ENCODE data around the gene MCF2L.

MCF2L gene

GRCh38 chr13:112962911-112963625, 5.9 kb upstream of the MCF2L start:
- no peak for DNase-seq (ENCODE audit: low read depth)

DNA sequence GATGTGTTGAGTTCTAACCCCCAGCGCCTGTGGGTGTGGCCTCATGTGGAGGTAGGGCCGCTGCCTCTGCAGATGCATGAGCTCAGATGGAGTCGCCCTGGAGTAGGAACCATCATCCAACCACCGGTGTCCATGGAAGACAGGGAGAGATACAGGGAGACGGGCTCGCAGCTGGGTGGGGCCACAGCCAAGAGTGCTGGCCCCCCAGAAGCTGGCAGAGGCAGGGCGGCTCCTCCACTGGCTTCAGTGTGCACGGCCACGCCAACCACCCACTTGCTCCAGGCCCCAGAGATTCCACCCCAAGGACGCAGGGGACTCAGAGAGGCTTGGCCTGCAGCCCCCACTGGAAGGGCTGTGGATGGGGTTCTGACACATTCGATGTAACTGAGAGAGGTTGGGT, 5.4 kb upstream of the MCF2L start:
- DNase-seq (ENCODE audit: low read depth): no peak

DNA sequence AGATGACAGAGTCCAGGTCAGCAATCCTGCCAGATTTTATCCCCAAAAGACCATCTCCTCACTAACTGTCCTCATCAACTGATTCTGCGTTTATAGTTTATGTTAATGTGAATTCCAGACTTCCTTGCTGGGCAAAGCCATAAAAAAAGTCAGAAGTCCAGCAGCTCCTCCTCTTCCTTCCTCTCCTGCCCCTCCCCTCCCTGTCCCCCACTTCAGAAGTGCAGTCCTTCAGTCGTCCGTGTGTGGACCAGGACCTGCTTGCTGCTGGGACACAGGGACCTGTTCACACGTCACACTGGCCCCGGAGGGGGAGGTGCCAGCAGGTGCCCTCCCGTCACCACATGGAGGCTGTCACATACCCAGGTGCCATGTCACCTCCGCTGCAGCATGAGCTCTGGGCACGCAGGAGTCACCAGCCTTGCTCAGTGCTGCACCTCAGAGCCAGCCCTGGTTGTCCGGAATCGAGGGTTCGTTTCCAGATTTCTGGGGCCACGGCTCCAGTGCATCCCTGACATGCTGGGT, 4.0 kb upstream of the MCF2L start:
- DNase-seq (ENCODE audit: low read depth): no peak

DNA sequence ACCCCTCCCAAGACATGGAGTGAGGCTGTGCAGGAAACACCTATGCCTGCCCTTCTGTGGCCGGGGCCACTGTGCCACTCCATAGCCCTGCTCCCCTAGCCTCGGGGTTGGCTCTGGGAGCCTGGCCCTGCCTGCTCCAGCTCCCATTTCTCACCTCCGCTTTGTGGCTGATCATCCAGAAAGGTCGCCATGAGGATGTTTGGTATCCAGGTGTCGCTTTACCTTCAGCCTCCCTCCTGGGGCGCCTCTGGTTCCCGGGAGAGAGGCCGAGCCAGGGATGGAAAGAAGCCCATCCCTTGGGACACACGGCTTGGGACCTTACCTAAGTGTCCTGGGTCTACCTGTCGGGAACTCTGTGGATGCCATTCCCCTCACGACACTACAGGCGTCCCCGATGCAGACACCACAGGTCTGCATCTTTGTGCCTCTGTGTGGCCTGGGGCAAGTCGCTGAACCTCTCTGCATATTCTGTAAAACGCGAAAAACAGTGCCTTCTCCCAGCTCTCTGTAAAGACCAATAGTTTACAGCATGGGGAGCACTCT, 3.4 kb upstream of the MCF2L start:
- no peak for DNase-seq (ENCODE audit: low read depth)

GRCh38 chr13:112966776-112967175, 2.2 kb upstream of the MCF2L start:
- DNase-seq (ENCODE audit: low read depth): no peak

- no peak for DNase-seq (ENCODE audit: low read depth)
Observed at GRCh38 chr13:112967686-112968379, 1.2 kb upstream of the MCF2L start.

DNA sequence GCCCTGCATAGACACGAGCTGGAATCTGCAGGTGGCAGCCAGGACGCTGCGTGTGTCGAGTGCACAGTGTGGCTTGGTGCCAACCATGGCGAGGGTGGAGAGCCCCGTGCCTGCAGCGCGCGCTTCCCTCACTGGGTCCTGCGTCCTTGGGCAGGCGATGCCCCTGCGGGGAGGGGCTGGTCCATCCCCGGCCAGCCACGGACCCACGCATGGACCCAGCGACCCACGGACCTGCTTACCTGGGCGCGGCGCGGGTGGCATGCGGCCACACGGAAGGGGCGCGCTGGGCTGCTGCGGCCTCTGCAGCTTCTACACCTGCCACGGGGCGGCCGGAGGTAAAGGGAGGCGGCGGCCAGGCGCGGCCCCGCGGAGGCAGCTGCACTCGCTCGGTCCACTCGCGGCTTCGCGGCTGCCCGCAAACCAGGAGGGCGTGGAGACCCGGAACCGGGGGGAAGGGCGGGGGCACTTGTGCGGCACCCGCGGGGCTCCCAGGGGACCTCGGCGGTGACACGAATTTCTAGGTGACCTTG, 569 bp upstream of the MCF2L start:
- DNase-seq (ENCODE audit: low read depth): peak; percentile 29

DNA sequence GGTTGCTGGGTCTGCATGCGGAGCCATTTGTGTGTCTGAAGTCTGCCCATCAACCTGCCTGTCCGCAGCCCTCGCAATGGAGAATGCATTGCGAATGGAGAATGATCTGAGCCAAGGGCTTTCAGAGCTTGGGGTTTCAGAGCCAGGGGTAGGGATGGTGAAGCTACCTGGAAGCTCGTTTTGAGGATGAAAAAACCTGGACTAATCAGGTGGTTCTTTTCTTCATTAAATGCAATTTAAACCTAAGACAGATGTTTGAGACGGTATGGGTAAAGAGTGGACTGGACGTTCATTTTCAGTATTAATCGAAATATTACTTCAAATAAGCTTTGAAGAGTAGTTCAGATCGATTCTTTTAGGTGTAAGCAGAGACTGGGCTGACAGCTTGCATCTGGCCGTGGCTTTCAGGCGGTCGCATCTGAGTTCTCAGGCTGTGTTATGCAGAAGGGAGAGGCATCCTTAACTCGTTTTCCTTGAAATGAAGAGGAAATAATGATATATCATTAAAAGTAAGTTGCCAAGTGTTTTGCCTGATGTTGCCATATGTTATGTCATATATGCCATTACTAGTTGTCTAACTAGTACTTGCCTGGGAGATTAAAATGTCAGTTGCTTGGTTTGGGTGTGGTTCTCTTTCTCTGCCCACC, 801 bp downstream of the MCF2L start:
- no peak for DNase-seq (ENCODE audit: low read depth)

DNA sequence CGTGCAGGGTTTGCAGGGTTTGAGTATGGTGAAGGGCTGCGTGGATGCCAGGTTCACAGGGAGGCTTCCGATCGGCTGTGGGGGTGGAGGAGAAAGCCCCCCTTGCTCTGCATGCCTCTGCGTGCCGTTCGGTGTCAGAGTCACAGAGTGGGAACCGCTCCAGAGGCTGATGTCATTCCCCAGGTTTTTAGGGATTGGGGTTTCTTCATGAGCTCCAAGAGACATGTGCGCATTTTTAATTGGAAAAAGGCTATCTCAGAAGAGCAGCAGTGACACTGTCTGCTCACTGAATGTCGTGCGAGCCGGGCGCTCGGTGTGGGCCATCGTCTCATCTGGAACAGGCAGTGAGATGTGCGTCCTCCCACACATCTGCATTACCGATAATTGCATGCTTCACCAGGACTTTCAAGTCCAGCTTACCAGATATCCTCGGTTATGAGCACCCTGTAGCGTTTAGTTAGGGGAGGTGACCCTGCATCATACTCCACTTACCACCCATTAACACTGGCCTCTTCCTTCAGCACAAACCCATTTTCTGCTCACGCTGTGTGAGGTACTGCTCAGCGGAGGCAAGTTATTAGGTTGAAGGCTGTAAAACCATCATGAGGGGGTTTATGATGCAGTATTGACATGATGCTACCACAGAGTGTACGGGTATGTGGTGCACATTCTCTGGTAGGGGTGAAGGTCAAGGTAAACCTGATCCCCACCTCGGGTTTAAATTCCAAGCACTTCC, 1.7 kb downstream of the MCF2L start:
- no peak for DNase-seq (ENCODE audit: low read depth)

GRCh38 chr13:112971288-112971643, 2.3 kb downstream of the MCF2L start:
- DNase-seq (ENCODE audit: low read depth): no peak

- no peak for DNase-seq (ENCODE audit: low read depth)
Observed at GRCh38 chr13:112972258-112972657, 3.2 kb downstream of the MCF2L start.

DNA sequence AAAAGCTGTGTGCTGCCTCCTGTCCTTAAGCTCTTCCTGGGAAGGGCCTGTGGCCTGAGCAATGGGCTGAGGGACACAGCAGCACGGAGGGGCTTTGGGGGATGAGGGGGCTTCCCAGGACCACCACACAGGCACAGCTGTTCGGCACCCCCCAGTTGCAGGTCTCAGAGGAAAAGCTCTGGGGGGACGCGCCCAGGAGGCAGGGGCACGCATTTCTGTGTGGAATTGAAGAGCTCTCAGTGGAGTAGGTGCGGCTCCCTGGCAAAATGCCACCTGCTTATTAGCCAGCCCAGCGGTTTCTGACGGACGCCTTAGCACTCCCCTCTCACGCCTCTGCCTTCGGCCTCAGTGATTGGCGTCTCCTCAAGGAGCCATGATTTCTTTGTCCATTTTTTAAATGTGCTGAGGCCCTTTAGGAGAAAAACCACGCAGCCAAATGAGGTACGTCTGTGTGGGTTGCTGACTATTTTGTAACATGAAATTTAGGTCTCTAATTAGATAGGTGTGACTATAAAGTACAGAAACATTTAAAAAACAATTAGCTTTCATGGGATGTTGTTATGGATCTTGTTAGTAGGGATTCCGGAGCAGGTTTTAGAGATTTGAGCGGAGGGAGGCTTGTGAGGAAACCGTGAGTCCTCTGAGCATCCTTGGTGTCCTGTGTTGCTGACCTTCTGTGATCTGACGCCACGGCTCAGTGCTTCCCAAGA, 4.0 kb downstream of the MCF2L start:
- DNase-seq (ENCODE audit: low read depth): no peak

- no peak for DNase-seq (ENCODE audit: low read depth)
Observed at GRCh38 chr13:112973577-112973951, 4.5 kb downstream of the MCF2L start.

DNA sequence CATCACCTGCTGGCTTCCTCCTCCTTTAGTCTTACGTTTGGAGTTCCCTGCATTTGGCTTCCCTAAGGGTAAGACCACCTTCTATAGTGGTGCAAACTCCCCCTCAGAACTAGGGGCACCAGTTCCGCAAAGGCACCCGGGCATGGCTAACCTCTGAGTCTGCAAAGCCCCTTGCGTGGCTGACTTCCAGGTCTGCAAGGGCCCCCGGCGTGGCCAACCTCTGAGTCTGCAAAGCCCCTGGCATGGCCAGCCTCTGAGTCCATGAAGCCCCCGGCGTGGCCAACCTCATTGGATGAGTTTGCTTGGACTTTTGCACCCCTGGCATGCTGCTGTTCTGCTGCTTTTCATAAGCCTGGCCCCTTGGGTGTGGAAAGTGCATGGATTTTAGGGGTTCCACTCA, 5.1 kb downstream of the MCF2L start:
- no peak for DNase-seq (ENCODE audit: low read depth)

DNA sequence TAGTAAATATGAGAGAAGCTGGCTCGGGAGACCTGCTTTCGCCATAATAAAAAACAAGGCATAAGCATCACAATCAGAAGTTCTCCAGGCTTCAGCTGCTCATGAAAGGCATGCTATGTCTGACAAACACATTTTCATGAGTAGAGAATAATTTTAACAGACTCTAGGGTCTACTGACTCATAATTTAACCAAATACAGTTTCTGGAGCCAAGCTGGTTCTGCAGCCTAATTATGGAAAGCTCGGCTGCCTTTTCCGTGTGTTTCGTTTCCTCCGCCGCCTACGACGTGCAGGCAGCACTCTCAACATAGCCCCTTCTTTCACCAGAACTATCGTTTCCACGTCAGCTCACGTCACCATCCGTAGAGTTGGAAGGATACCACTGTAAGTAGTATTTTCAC, 5.7 kb downstream of the MCF2L start:
- DNase-seq (ENCODE audit: low read depth): no peak

GRCh38 chr13:112975401-112975939, 6.5 kb downstream of the MCF2L start:
- DNase-seq (ENCODE audit: low read depth): no peak

DNA sequence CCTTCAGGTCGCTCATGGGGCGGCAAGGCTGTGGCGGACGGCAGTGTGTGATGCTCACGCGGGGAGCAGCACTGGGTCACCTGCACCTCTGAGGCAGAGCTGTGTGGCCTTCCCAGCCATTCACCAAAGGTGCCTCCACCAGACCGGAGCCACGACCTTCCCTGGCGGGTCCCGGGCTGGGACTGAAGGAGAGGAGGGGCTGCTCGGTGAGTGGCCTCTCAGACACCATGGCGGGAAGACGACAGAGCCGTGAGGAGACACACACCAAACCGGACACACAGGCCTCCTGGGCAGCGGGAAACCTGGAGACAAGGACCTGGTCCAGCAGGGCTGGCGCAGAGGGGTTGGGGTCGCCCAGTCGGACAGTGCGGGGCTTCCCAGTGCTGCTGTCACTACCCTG, 7.5 kb downstream of the MCF2L start:
- DNase-seq (ENCODE audit: low read depth): no peak

GRCh38 chr13:112977091-112977490, 8.1 kb downstream of the MCF2L start:
- DNase-seq (ENCODE audit: low read depth): no peak

DNA sequence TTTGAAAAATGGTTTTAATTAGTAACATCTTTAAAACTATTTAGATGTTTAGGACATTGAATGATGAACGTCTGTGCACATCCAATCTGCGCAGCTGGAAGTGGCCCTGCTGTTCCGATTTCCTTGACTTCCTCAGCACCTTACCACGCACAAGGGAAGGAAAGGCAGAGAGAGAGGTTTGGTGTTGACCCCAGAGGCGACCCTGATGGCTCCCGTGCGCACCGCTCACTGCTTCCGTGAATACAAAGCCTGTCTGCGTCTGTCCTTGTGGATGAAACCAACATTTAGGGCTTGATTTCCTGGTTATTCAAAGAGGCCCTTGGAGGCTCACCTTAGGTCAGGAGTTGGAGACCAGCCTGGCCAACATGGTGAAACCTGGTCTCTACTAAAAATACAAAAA, 8.5 kb downstream of the MCF2L start:
- DNase-seq (ENCODE audit: low read depth): no peak

DNA sequence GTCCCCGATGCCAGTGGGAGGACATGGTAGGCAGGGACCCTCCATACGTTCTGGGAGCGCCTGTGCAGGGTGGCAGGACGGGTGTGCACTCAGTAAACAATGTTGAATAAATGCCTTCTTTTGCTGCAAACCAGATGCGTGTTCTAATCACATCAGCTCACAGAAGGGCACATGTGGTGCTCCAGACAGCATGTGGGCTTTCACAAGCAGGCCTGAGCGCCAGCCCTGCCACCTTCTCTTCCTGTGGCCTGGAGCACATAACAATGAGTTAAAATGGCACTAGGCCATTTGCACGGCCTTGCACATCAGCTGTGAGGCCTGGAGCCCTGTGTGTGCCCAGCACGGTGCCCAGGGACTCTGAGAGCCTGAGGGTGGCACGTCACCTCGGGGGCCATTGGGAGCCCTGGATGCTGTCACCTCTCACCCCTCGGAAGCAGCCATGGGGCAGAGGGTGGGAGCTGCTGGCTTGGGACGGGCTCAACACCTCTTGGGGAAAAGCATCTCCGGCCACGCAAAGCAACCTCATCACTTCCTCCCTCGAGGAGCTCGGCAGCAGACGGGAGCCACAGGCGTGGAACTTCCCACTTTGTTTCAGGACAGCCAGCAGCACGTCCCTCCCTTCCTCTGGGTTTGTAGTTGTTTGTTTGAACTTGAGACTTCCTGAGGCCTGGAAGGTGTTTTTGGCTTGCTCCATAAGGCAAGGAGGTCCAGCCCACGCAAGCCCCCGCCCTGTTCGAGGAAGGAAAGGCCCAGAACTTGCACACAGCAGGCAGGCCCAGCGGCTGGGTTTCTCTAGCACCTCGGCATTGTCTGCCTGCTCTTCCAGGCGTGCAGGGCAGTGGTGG, 9.8 kb downstream of the MCF2L start:
- no peak for DNase-seq (ENCODE audit: low read depth)
